HepG2 (cell line): ENCODE results near the gene PHF13. TPM values are rescaled to one million over a fixed set of nuclear protein-coding genes. Genes with fewer than 3 reads are reported as not detected.

Experiments
- GMEB1 ChIP-seq: sonication (generic); formaldehyde crosslinking; IDR thresholded peaks from 2 replicates; pipeline ENCODE4 v1.5.1; 2020; ENCODE audit warnings: missing genetic modification reagents, mild to moderate bottlenecking, borderline replicate concordance
- KLF16 ChIP-seq, 2 experiments: sonication (generic) in 1 of 2; formaldehyde crosslinking in 1 of 2; IDR thresholded peaks; 2 replicates each; pipeline versions ENCODE4 v1.6.1 to v1.8.0; 2016 to 2023; ENCODE audit warnings: missing genetic modification reagents in 2 of 2, missing compliant biosample characterization in 1 of 2
- NONO ChIP-seq, 2 experiments: fragments of 450-650 bp in 1 of 2; sonication (generic) in 1 of 2; formaldehyde crosslinking in 1 of 2; IDR thresholded peaks in 1 of 2; conservative IDR thresholded peaks in 1 of 2; 2 replicates each; pipeline versions ENCODE4 v1.6.1 to v1.8.0; 2017 to 2022; ENCODE audit warnings: mild to moderate bottlenecking in 1 of 2, missing genetic modification reagents in 1 of 2, moderate library complexity in 1 of 2
- RFX5 ChIP-seq: IDR thresholded peaks from 2 replicates; pipeline ENCODE4 v1.6.1; 2011; ENCODE audit warnings: low read depth, low read length, improper control_type of control experiment
- STAT6 ChIP-seq: sonication (generic); formaldehyde crosslinking; IDR thresholded peaks from 2 replicates; pipeline ENCODE4 v1.4.0; 2020; ENCODE audit warnings: missing genetic modification reagents, mild to moderate bottlenecking, borderline replicate concordance
- TERF1 ChIP-seq: sonication (generic); formaldehyde crosslinking; IDR thresholded peaks from 2 replicates; pipeline ENCODE4 v1.8.0; 2022; ENCODE audit warnings: mild to moderate bottlenecking, missing genetic modification reagents, moderate library complexity
- ZMAT3 ChIP-seq: sonication (generic); formaldehyde crosslinking; conservative IDR thresholded peaks from 2 replicates; pipeline ENCODE4 v1.7.0; 2021; ENCODE audit warnings: missing genetic modification reagents
- ZNF136 ChIP-seq: sonication (generic); formaldehyde crosslinking; IDR thresholded peaks from 2 replicates; pipeline ENCODE4 v1.8.1; 2022; ENCODE audit warnings: low read depth, mild to moderate bottlenecking, moderate library complexity, missing genetic modification reagents
- ZNF142 ChIP-seq: sonication (generic); formaldehyde crosslinking; IDR thresholded peaks from 2 replicates; pipeline ENCODE4 v1.4.0; 2020; ENCODE audit warnings: missing genetic modification reagents
- ZNF510 ChIP-seq: sonication (generic); formaldehyde crosslinking; IDR thresholded peaks from 2 replicates; pipeline ENCODE4 v1.4.0; 2020; ENCODE audit warnings: low read depth, mild to moderate bottlenecking, missing genetic modification reagents
- ZNF670 ChIP-seq: sonication (generic); formaldehyde crosslinking; IDR thresholded peaks from 2 replicates; pipeline ENCODE4 v1.8.0; 2022; ENCODE audit warnings: mild to moderate bottlenecking, missing genetic modification reagents, borderline replicate concordance
- ZNF781 ChIP-seq: sonication (generic); formaldehyde crosslinking; IDR thresholded peaks from 2 replicates; pipeline ENCODE4 v1.5.1; 2020; ENCODE audit warnings: borderline replicate concordance, mild to moderate bottlenecking, missing genetic modification reagents; ENCODE audit errors: not compliant biosample characterization
- polyA plus RNA-seq, 8 experiments: library from polyadenylated mRNA; depleted of rRNA in 3 of 8; stranded (reverse) in 7 of 8; unstranded in 1 of 8; fragments of >200 nt; fragmentation: Illumina TruSeq in 4 of 8; extraction: Trizol in 4 of 8; gene quantifications; 2 replicates each; pipeline versions ENCODE4 v1.2.1 to v1.2.3, GENCODE V29; 2011 to 2016; ENCODE audit warnings: low read depth in 4 of 8, missing spikeins in 1 of 8, mixed read lengths in 1 of 8; ENCODE audit not compliant: insufficient read depth in 1 of 8
- total RNA-seq, 5 experiments: library from RNA; depleted of rRNA; stranded (reverse); fragments of >200 nt; fragmentation: Illumina TruSeq; extraction: Trizol; gene quantifications; 2 replicates each; pipeline ENCODE4 v1.2.3, GENCODE V29; 2016; ENCODE audit warnings: low read depth in 1 of 5
- TF ChIP-seq, protein P1 (sequence below): sonication (generic); formaldehyde crosslinking; IDR thresholded peaks from 2 replicates; pipeline ENCODE4 v1.4.0; 2020; ENCODE audit warnings: missing genetic modification reagents

Gene PHF13
- total and polyA plus RNA-seq, 2 of the 13 experiments (the other 11 are each of a cell fraction or from before 2014, with no cell fraction given): 4.7 to 7.4 TPM

DNA sequence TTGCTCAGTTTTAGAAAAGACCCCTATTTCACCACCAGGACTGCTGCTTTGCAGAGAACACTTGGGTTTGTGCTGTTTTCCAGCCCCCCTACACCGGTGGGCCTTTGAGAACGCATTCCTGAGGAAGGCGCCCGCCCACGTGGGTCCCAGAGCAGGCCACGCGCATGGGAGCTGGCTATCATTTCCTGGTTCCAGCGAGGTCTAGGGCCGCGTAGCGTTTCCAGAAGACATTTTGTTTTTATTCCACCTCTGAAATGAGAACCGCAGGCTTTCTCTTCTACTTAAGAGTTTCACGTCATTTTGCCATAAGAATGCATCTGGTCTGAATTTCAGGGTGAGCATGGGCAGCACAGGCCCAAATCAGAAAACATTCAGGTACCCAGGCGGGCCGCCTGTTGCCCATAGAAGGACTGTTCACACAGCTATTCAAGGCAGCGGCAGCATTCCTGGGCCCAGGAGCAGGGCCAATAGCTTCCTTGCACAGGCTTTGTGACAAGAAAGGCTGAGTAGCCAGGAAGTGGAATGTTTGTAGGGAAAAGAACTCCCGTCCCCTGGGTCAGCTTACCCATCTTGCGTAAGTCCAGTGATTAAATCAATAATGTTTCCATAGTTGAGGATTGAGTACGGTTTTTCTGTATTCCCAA lies 9.5 kb upstream of the PHF13 start (continued):
- TF ChIP-seq GMEB1 (CRISPR knock-in tag) (0 out of 2 replicates have a peak, but pooled peaks have one; percentile 25), ZNF670 (CRISPR knock-in tag) (0 out of 2 replicates have a peak, but pooled peaks have one; percentile 22), RFX5 (peak; percentile 32; the same call in 1 of the 2 replicates), TERF1 (CRISPR knock-in tag) (no peak), KLF16 (CRISPR knock-in tag; IDR thresholded peaks at IDR 0.05) (peak in 1 of 2 experiments; percentile 59; a peak in 1 of 4 replicates), ZNF510 (CRISPR knock-in tag) (no peak), ZNF781 (CRISPR knock-in tag) (no peak), STAT6 (peak; percentile 1; the same call in 1 of the 2 replicates), ZMAT3 (CRISPR knock-in tag) (no peak; the same call in 1 of the 2 replicates), ZNF142 (CRISPR knock-in tag) (peak; percentile 55; the same call in 1 of the 2 replicates), ZNF136 (CRISPR knock-in tag) (no peak; the same call in 1 of the 2 replicates), NONO (IDR thresholded peaks at IDR 0.05) (no peak), NONO (CRISPR knock-in tag; conservative IDR thresholded peaks at IDR 0.05) (peak; percentile 81; the same call in 1 of the 2 replicates)
- TF ChIP-seq, protein P1, sequence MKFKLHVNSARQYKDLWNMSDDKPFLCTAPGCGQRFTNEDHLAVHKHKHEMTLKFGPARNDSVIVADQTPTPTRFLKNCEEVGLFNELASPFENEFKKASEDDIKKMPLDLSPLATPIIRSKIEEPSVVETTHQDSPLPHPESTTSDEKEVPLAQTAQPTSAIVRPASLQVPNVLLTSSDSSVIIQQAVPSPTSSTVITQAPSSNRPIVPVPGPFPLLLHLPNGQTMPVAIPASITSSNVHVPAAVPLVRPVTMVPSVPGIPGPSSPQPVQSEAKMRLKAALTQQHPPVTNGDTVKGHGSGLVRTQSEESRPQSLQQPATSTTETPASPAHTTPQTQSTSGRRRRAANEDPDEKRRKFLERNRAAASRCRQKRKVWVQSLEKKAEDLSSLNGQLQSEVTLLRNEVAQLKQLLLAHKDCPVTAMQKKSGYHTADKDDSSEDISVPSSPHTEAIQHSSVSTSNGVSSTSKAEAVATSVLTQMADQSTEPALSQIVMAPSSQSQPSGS (CRISPR knock-in tag): peak; percentile 41; the same call in 1 of the 2 replicates
